GM03348 (cell line): ENCODE results near the gene TNN.
"Not testable (repeated sequence)": the region's sequence is repeated elsewhere in the genome, so short reads cannot be mapped to it uniquely, and the experiment has no call there.

ENCODE experiments used
- DNase-seq: peaks from one replicate; pipeline ENCODE4 v3.0.0; 2012; ENCODE audit warnings: low spot score

TNN gene

DNA sequence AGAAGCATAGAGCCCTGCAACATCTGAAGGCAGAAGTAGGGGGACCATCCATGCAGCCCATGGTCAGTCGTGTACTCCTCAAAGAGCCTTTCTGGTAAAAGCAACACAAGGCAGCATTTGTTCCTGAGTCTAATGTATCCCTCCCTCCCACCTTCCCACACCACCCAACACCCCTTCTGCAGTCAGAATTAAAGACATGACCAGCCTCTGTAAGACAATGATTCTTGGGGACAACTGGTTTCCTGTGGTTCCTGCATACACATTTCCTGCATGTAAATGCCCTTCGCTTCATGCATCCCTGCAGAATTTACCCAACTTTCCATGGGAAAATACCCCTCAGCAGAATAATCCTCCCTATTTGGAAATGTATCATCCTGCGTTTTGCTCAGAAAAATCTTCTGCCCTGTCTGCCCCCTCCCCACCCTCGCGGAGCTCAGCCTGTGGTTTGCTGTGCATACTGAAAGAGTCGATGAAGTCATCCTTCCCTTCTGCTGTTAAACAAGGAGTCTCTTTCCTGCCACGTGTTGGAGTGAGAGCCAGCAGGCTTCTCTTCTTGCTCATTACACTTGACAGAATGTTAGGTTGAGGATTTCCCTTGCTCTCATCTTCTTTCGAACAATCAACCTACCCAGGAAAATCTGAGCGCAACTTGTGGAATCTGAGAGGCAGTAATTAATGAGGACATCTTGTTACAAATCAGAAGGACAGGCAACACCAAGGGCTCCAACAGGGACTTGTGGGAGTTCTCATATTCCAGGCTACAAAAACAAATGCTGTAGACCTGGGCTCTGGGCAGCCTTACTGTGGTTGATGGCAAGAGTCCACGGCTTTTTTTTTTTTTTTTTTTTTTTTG is 4.7 kb downstream of the TNN start:
- DNase-seq, result peak; percentile 58

DNA sequence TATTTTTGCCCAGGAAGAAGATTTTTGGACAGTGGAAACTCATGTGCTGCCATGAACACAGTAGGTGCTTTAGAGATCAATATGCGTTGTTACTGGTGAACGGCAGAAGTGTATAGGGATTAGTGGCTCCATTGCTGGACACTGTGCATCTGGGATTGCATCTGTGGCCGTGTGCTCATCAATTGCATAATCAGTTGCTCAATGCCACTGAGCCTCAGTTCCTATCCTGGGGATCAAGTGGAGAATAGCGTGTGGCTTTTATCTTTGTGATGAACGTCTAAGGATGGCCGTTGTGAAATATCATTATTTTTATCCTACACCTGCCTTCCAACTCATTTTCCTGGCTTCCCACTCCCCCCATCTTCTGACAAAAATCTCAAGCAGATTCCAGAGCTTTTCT is 5.4 kb downstream of the TNN start:
- peak; percentile 59 for DNase-seq

DNA sequence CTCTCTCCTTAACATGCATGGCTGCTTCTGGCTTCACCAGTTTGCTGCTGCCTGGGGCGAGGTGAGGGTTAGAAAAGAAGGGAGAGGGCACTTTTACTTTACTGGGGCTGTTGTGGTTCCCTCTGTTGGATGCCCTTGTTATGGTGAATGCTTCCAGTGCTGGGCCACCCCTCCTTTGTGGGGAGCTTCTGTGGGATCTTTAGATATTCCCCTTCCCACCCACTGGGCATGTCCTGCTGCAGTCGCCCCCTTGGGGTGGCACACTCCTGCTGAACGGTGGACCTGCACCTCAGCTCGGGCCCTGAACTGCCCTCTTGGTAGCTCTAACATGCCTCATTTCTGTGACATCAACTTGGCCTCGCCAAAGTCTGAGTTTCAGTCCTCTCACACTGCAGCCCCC is 6.0 kb downstream of the TNN start:
- no peak for DNase-seq

DNA sequence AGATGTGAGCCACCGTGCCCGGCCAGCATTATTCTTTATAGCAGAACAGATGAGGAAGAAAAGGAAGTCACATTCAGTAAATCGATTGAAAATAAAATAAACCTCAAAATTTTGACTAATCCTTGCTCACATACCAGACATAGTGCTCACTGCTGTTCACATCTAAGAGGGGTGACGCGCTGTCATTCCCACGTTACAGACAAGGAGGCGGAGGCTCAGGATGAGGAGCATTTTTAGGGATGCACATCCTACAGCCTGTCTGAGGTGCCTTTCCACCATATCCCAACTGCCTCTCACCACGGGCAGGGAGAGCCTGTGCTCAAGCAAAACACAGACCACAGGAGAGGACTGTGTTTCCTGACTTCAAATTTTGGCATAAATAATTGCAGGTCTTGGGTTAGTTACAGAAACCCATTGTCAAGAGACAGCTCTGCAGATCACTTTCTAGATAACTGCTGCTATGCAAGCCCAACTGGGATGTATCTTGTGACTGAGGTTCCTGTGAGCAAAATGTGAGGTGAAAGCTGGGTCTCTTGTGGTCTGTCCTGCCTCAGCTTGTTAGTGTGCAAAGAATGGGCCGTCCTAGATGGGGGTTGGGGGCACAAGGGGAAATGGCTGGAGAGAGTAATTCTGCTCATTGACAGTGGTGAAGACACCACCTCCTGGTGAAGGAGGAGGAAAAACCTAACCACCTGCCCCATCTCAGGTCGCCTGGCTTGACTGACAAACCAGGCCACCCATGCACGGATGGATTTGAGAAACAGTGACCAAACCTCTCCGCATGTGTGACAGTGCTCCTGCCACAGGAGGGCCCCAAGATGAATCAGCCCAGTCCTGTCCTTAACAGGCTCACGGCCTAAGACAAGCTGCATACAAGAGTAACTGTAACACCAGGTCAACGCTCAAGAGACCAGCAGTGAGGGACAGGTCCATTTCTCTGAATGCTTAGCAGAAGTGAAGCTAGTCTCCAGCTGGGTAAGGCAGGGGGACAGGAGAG is 8.2 kb downstream of the TNN start:
- DNase-seq, result peak; percentile 30

DNA sequence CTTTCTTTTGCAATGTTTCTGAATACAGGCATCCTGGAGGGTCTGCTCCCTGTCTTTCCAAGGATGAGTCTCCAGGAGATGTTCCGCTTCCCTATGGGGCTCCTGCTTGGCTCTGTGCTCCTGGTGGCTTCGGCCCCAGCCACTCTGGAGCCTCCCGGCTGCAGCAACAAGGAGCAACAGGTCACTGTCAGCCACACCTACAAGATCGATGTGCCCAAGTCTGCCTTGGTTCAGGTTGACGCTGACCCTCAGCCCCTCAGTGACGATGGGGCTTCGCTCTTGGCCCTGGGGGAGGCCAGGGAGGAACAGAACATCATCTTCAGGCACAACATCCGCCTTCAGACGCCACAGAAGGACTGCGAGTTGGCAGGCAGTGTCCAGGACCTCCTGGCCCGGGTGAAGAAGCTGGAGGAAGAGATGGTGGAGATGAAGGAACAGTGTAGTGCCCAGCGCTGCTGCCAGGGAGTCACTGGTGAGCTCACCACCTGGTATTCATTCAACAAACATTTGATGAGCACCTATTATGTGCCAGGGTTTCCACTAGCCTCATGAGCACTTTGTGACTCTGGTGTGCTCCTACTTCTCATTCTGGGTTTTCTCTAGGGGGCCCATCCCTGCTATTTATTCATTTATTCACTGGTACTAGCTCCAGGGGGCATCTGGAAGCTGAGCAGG is 9.9 kb downstream of the TNN start:
- no peak for DNase-seq

DNA sequence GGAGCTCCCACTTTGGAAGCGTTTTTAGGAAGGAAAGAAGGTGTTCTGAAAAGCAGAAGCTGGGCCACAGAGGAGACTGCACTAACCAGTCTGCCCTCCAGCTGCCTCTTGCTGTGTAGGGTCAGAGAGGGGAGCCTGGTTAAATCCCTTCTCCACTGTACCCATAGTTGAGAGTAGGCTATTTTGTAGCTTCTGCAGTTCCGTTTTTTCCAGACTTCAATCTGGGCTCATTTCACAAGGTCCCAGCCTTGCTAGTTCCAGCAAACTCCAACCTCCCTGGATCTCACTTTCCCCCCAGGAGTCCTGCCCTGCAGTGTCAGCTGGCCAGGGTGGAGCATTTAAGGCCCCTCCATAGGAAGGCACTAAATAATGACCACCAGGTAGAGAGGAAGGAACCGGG is 11.0 kb downstream of the TNN start:
- no peak for DNase-seq

DNA sequence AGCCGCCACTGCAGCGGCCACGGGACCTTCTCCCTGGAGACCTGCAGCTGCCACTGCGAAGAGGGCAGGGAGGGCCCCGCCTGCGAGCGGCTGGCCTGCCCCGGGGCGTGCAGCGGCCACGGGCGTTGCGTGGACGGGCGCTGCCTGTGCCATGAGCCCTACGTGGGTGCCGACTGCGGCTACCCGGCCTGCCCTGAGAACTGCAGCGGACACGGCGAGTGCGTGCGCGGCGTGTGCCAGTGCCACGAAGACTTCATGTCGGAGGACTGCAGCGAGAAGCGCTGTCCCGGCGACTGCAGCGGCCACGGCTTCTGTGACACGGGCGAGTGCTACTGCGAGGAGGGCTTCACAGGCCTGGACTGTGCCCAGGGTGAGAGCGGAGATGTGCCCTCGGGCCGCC is 11.7 kb downstream of the TNN start:
- no peak for DNase-seq

DNA sequence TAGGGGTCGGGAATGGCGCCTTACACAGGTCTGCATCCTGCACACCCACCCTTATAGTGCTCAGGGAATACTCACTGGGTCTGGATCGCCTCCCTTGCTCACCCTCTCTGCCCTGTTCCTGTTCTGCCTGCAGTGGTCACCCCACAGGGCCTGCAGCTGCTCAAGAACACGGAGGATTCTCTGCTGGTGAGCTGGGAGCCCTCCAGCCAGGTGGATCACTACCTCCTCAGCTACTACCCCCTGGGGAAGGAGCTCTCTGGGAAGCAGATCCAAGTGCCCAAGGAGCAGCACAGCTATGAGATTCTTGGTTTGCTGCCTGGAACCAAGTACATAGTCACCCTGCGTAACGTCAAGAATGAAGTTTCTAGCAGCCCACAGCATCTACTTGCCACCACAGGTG is 12.4 kb downstream of the TNN start:
- no peak for DNase-seq

DNA sequence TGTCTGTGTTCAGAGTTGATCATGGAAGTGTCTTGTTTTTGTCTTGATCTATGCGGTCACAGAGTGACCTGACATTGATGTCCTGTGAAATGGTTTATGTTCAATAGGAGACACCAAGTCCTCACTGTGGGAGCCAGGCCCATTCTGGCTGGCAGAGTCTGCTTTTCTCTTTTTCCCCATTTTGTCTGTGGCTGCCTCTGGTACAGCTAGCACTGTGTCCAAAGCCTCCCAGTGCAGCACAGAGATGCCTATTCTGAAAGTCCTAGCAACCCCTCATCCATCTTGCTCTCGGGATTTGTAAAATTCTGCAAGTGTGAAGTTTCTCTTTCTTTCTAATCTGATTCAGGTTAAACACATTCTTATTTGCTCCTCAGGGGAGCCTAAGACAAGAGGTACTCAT is 14.3 kb downstream of the TNN start:
- DNase-seq, result no peak

DNA sequence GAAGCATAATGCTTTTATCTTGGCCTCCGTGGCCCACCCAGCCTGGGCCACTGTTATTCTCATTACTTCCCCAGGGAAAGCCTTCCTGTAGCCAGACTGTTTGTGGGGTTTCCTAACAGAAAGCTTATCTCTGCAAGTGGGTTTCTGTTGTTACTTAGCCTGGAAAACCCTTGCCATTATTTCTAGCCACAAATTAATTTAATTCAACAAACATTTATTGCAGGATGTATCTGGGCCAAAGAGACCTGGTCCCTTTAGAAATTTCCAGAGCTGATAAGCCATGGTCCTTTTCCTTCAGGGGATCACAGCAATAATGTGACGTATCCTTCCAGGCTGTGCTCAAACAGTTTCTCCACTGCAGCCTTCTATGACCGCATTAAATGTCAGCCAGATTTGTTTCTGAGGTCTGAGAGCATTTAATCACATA is 20.9 kb downstream of the TNN start:
- DNase-seq, result no peak

DNA sequence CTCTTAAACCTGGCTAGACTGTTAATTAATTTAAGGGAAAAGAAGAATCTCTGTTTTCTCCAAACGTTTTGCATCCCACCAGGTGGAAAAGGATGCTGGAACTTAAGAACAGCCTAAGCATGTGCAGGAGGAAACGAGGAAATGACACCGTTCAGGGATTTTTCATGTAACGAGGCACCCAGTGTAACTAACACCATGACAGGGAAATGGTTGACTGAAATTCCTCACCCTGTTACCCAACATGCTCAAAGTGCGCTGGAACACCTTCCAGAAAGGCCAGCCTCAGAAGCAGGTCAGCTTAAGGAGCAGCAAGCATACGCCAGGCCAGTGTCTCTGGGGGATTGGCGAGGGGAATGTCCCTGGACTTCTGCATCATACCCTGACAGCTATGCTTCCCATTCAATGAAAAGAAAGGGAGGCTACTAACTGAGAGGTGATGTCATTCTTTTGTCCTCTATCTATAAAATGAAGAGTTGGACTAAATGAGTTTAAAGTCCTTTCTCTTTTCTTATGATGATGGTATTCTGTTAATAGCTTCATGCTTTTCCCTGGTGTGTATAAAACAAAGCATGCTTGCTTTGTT is 21.6 kb downstream of the TNN start:
- DNase-seq, result no peak

DNA sequence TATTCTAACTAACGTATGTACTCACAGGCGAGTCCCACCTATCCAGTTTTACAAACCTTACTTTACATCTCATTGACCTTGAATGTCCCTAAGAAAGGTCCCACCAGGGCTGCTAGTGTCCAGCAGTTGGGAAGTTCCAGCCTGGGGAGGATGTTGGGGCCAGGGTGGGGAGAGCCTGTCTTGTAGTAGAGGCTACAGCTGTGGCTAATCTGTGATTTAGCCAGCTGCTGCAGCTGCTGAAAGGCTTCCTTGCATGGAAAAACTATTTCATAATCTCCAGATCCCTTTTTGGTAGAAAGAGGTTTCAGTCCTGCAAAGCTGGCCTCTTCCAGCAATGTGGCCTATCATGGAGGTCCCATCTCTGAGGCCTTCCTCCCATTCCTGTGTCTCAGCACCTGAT is 23.1 kb downstream of the TNN start:
- DNase-seq, result no peak

DNA sequence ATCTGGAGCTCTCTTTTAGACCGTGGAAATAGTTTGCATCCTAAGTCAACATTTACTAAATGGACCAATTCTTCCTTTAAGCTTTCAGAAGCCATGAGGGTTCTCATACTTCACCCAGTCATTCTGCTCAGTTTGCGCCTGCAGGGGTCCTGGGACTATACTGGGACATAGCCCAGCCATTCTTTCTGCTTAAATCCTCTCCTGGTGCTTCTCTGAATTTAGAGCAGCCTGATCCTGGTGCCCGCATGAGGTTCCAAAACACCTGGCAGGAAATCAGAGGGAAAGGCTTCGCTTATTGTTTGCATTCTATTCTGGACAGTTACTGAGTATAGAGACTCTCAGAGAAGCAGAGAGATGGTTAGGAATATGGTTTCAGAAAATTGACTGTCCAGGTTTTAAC is 27.0 kb downstream of the TNN start:
- no peak for DNase-seq

DNA sequence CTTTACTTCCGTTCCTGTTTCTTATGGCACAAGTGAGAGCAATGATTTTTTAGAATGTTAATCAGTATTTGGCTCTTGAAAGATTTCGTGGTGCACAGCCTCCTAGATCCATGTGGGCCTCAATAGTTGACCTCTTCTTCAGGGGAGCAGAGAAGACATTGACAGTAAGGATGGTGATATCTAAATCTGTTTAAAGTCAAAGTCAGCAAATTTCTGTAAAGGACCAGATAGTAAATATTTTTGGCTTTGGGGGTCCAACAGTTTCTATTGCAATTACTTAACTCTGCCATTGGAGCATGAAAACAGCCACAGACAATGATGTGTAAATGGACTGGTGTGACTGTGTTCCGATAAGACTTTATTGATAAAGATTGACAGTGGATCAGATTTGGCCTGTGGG is 27.4 kb downstream of the TNN start:
- DNase-seq, result no peak

DNA sequence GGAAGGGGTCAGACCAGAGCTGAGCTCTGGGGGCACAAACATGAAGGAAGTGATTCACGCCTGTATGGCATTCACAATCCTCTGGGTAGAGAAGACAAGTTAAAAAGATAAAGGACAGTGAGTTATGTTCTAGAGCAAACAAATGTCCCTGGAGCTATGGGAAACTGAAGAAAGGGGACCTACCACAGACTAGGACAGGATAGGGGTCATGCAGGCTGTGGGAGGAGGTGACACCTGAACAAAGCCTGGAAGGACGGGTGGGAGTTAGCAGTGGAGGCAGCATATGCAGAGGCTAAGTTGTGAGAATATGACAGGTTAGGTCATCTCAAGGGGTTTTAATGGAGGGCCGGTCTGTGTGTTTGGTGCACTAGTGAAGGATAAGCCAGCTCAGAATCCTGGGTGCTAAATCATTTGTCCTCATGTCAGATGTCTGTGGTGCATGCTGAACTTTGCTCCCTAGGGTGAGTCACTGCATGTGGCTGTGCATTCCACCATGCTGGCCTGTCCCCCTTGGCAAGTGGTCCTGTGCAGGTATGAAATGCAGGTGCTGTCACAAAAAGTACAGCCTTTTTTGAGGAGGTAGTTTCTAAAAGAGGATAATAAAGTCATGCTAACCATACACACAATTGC is 28.5 kb downstream of the TNN start:
- no peak for DNase-seq

DNA sequence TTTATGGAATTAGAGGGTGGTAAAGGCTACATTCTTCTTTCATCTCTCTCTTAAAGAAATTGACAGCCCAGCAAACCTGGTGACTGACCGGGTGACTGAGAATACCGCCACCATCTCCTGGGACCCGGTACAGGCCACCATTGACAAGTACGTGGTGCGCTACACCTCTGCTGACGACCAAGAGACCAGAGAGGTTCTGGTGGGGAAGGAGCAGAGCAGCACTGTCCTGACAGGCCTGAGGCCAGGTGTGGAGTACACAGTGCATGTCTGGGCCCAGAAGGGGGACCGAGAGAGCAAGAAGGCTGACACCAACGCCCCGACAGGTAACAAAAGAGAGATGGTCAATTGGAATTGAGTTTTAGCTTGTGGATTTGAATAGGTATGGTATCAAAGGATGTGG is 29.7 kb downstream of the TNN start:
- DNase-seq, result no peak

DNA sequence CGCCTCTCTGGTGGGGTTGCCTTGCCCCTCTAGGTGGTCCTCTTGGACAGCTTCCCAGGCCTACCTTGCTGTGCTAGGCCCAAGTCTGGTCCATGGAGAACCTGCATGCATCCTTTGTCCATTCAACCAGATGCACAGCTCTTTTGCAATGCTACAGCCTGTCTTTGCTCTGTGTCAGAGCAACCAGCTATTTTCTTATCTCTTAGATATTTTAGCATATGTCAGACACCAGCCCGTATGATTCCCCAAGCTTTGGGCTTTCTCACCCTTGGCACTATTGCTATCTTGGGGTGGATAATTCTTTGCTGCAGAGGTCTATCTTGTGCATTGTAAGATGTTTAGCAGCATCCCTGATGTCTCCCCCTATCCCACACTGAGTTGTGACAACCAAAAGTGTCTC is 32.3 kb downstream of the TNN start:
- no peak for DNase-seq

DNA sequence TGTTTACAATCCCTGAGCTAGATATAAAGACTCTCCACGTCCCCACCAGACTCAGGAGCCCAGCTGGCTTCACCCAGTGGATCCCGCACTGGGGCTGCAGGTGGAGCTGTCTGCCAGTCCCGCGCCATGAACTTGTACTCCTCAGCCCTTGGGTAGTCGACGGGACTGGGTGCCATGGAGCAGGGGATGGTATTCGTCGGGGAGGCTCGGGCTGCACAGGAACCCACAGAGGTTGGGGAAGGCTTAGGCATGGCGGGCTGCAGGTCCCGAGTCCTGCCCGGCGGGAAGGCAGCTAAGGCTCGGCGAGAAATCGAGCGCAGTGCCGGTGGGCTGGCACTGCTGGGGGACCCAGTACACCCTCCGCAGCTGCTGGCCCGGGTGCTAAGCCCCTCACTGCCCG is 34.5 kb downstream of the TNN start:
- not testable (repeated sequence) for DNase-seq

DNA sequence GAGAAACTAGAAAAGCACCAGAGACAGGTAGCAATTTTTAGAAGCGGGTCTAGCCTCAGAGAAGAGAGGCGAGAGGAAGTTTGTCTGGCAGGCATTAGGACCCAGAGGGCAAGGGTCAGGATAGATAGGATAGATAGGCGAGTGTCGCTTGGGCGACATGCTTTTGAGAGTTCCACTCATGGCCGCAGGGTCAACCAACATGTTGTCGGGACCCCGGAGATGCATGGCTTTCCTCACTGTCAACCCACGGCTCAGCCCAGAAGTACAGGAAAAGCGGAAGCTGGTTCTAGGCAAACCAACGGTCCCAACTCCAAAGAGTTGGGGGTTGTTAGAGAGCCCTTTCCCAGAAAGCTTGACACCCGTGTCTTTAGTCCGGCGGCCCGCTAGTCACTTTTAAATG is 38.9 kb downstream of the TNN start:
- not testable (repeated sequence) for DNase-seq

DNA sequence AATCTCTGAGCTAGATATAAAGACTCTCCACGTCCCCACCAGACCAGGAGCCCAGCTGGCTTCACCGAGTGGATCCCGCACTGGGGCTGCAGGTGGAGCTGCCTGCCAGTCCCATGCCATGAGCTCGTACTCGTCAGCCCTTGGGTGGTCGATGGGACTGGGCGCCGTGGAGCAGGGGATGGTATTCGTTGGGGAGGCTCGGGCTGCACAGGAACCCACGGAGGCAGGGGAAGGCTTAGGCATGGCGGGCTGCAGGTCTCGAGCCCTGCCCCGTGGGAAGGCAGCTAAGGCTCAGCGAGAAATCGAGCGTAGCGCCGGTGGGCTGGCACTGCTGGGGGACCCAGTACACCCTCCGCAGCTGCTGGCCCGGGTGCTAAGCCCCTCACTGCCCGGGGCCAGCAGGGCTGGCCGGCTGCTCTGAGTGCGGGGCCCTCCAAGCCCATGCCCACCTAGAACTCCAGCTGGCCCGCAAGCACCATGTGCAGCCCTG is 40.7 kb downstream of the TNN start:
- DNase-seq, result not testable (repeated sequence)

DNA sequence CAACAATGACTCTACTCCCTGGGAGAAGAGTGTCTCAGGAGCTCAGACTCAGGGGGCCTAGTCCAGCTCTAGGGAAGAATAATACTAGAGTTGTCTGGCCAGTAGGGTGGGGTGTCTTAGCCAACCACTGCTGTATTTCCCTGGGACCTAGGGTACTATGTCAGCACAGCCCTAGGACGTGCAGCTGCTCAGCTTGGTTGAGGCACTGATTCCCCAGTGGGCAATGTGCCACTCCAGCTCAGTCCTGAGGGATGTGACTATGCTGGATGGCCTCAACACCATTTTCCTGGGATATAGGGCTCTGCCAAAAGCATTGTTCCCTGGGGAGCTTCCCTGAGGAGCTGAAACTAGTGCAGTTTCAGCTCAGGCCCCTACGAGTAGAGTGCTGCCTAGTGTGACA is 47.4 kb downstream of the TNN start:
- no peak for DNase-seq
